Epithelial cell of esophagus (primary cell): Measurements from ENCODE around the gene SRSF9.

Experiments
- DNase-seq: peaks from one replicate; pipeline ENCODE4 v3.0.0; 2010; ENCODE audit warnings: low read depth
- H3K4me3 ChIP-seq: 2 replicates; pipeline ENCODE4 v1.5.1; 2011; ENCODE audit warnings: mild to moderate bottlenecking, low read length, control low read depth
- TF ChIP-seq, protein P1 (sequence below): IDR thresholded peaks from 2 replicates; pipeline ENCODE4 v1.5.1; 2011; ENCODE audit warnings: low read depth, mild to moderate bottlenecking, low read length, control low read depth, inconsistent platforms; ENCODE audit not compliant: insufficient read depth; ENCODE audit errors: missing control alignments

The SRSF9 gene

DNA sequence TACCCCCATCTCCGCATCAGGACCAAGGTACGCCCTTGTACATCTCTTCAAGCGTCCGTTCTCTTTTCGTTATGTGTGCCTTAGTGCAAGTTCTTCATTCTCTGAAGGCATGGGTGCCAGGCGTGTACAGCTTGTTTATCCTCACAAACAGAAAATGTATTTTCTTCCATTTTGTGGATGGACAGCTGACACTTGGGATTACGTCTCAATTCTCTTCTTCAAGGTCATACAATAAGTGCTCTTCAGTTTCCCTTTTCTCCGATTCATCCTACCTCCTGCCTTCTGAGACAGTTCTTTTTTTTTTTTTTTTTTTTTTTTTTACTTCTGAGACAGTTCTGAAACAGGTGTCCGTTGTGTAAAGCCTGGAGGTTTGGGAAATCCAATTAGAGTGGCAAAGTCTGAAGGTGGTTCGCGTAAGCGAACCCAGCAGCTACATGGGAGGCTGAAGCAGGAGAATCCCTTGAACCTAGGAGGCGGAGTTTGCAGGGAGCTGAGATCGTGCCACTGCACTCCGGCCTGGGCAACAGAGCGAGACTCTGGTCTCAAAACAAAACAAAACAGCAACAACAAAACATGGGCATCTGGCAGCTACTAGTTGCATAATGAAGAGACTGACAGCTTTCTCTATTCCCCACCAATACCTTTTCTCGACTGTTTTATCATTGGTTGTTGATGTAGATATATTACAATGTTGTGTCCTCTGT is 30.9 kb downstream of the SRSF9 start:
- peak overlapping the region; percentile 50 for H3K4me3 ChIP-seq
- peak; percentile 13 for DNase-seq
- TF ChIP-seq, protein P1, sequence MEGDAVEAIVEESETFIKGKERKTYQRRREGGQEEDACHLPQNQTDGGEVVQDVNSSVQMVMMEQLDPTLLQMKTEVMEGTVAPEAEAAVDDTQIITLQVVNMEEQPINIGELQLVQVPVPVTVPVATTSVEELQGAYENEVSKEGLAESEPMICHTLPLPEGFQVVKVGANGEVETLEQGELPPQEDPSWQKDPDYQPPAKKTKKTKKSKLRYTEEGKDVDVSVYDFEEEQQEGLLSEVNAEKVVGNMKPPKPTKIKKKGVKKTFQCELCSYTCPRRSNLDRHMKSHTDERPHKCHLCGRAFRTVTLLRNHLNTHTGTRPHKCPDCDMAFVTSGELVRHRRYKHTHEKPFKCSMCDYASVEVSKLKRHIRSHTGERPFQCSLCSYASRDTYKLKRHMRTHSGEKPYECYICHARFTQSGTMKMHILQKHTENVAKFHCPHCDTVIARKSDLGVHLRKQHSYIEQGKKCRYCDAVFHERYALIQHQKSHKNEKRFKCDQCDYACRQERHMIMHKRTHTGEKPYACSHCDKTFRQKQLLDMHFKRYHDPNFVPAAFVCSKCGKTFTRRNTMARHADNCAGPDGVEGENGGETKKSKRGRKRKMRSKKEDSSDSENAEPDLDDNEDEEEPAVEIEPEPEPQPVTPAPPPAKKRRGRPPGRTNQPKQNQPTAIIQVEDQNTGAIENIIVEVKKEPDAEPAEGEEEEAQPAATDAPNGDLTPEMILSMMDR = no peak

- peak within 1 kb of the TSS; percentile 50 for H3K4me3 ChIP-seq
- DNase-seq = peak; percentile 99
- TF ChIP-seq, protein P1 = peak; percentile 13
Measured at GRCh38 chr12:120437735-120438494, 31.6 kb downstream of the SRSF9 start, which contains the start of gene COX6A1. Gene COX6A1 (plus strand): TSS chr12:120438113. CDS start chr12:120438127, 14 bp downstream.

DNA sequence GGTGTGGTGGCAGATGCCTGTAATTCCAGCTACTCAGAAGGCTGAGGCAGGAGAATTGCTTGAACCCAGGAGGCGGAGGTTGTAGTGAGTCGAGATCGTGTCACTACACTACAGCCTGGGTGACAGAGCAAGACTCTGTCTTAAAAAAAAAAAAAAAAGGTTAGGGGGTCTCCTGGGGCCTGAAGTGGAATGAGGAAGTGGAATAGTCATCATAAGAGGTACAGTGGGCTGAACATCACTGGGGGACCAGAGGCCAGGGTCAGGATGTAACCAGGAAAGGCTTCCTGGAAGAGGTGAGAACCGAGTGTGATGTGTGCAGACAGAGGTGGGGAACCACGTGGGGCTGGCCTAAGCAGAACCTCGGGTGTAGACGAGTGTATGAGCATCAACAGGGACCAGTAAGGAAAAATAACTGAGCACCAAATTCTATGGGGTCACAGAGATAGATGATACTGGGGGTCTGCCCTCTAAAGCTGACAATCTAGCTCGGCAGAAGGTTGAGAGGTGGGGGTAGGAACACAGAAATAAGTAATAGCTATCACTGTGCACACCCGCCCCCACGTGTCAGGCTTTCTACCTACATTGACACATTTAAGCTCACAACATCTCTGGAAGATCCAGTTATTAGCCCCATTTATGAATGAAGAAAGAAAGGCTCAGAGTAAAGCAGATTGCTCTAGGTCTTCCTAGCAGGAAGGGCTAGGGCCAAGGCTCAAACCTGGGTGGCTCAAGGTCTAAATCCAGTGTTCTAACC is 36.6 kb downstream of the SRSF9 start:
- no peak overlapping the region for H3K4me3 ChIP-seq
- TF ChIP-seq, protein P1 = no peak
- no peak for DNase-seq

DNA sequence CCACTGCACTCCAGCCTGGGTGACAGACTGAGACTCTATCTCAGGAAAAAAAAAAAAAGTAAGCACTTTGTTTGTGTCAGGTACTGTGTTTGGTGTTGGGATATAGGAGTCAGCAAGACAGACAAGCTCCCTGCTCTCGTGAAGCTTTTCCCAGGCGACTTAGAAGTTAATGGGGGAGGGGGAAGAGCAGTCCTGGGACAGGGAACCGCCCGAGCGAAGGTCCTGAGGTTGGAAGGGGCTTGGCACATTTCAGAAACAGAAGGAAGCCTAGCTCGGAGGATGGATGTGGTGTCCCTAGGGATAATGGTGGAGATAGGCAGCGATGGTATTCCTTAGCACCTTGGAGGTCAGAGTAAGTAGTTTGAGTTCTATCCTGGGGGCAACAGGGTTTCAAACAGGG is 40.2 kb downstream of the SRSF9 start:
- TF ChIP-seq, protein P1 = no peak
- DNase-seq = no peak

GRCh38 chr12:120428597-120429229 is 40.8 kb downstream of the SRSF9 start:
- H3K4me3 ChIP-seq = no peak overlapping the region
- no peak for DNase-seq
- TF ChIP-seq, protein P1 = no peak

More for the DNA sequence above, 40.2 kb downstream of the SRSF9 start:
- no peak overlapping the region for H3K4me3 ChIP-seq

DNA sequence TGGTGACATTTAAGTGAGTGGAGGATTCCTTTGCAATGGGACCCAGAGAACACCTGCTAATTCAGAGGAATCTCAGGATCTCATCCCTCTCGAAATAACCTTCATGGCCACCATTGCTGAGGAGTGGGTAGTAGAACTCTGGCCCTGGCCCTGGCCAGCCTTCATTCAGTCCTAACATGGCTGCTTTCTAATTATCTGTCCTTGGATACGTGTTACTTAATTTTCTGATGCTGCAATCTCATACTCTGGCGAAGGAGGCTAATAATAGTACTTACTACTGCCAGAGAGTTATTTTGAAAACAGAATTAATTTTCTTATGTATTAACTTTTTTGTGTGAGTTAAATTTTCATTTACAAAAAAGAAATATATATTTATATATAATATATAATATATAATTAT is 43.8 kb downstream of the SRSF9 start:
- TF ChIP-seq, protein P1 = no peak
- no peak for DNase-seq
- H3K4me3 ChIP-seq = no peak overlapping the region
